Measurements from ENCODE around the gene SRSF10. TPM values are rescaled to one million over a fixed set of nuclear protein-coding genes. Genes with fewer than 3 reads are reported as not detected.
A peak's percentile ranks its signal among the peaks of the same experiment; 100 is the strongest.
"Not testable (repeated sequence)": the region's sequence is repeated elsewhere in the genome, so short reads cannot be mapped to it uniquely, and the experiment has no call there.

Gene SRSF10
- total and polyA plus RNA-seq, 2 donors: 106 to 145 TPM

GRCh38 chr1:23987038-23987437, 6.9 kb upstream of the SRSF10 start:
- H3K36me3 ChIP-seq (ENCODE audit: control insufficient read depth in 2 of 2, insufficient read depth in 2 of 2, low read length in 1 of 2); H3K27me3 ChIP-seq (ENCODE audit: control insufficient read depth in 2 of 2, insufficient read depth in 1 of 2, low read length in 1 of 2); H3K9me3 ChIP-seq (ENCODE audit: control insufficient read depth in 2 of 2, insufficient read depth in 1 of 2, low read length in 1 of 2); DNase-seq (ENCODE audit: low read depth in 6 of 9, low spot score in 9 of 9); H3K4me3 ChIP-seq (ENCODE audit: low read length in 2 of 2); H3K4me1 ChIP-seq (ENCODE audit: control insufficient read depth in 2 of 2, insufficient read depth in 2 of 2, low read length in 2 of 2); H3K27ac ChIP-seq (ENCODE audit: low read depth in 1 of 2, low read length in 1 of 2): not testable (repeated sequence)
- WGBS: 99% methylated on average over 23 of the region's 23 CpGs

GRCh38 chr1:23984417-23985186, 4.5 kb upstream of the SRSF10 start:
- Histone ChIP-seq H3K4me1 (ENCODE audit: control insufficient read depth in 2 of 2, insufficient read depth in 2 of 2, low read length in 2 of 2) (peaks cover 3 to 16% of the 10 kb centered on the region in 2 donors), H3K36me3 (ENCODE audit: control insufficient read depth in 2 of 2, insufficient read depth in 2 of 2, low read length in 1 of 2) (no peaks in the 10 kb centered on the region), H3K9me3 (ENCODE audit: control insufficient read depth in 2 of 2, insufficient read depth in 1 of 2, low read length in 1 of 2) (no peaks in the 10 kb centered on the region), H3K27me3 (ENCODE audit: control insufficient read depth in 2 of 2, insufficient read depth in 1 of 2, low read length in 1 of 2) (no peaks in the 10 kb centered on the region), H3K27ac (ENCODE audit: low read depth in 1 of 2, low read length in 1 of 2) (no peak overlapping the region), H3K4me3 (ENCODE audit: low read length in 2 of 2) (no peak overlapping the region)
- DNase-seq (ENCODE audit: low read depth in 6 of 9, low spot score in 9 of 9): no peak
- 98% methylated on average over 5 of the region's 5 CpGs for WGBS

GRCh38 chr1:23980728-23981070, 572 bp upstream of the SRSF10 start:
- no peaks in the 10 kb centered on the region for H3K27me3 ChIP-seq (ENCODE audit: control insufficient read depth in 2 of 2, insufficient read depth in 1 of 2, low read length in 1 of 2)
- peaks cover 19 to 32% of the 10 kb centered on the region in 2 donors for H3K4me1 ChIP-seq (ENCODE audit: control insufficient read depth in 2 of 2, insufficient read depth in 2 of 2, low read length in 2 of 2)
- H3K4me3 ChIP-seq (ENCODE audit: low read length in 2 of 2): peak overlapping the region; percentile 43 to 91
- H3K27ac ChIP-seq (ENCODE audit: low read depth in 1 of 2, low read length in 1 of 2): peak overlapping the region; percentile 91 to 98
- DNase-seq (ENCODE audit: low read depth in 6 of 9, low spot score in 9 of 9): no peak
- WGBS: 13% methylated on average over 6 of the region's 6 CpGs
- peaks cover 6 to 21% of the 10 kb centered on the region in 2 donors for H3K36me3 ChIP-seq (ENCODE audit: control insufficient read depth in 2 of 2, insufficient read depth in 2 of 2, low read length in 1 of 2)
- H3K9me3 ChIP-seq (ENCODE audit: control insufficient read depth in 2 of 2, insufficient read depth in 1 of 2, low read length in 1 of 2): no peaks in the 10 kb centered on the region

GRCh38 chr1:23979387-23979880, 693 bp downstream of the SRSF10 start:
- Histone ChIP-seq H3K4me3 (ENCODE audit: low read length in 2 of 2) (peak overlapping the region; percentile 83 to 91), H3K9me3 (ENCODE audit: control insufficient read depth in 2 of 2, insufficient read depth in 1 of 2, low read length in 1 of 2) (no peaks in the 10 kb centered on the region), H3K36me3 (ENCODE audit: control insufficient read depth in 2 of 2, insufficient read depth in 2 of 2, low read length in 1 of 2) (peaks cover 12 to 31% of the 10 kb centered on the region in 2 donors), H3K27ac (ENCODE audit: low read depth in 1 of 2, low read length in 1 of 2) (peak overlapping the region; percentile 98 to 100), H3K4me1 (ENCODE audit: control insufficient read depth in 2 of 2, insufficient read depth in 2 of 2, low read length in 2 of 2) (peaks cover 22 to 32% of the 10 kb centered on the region in 2 donors), H3K27me3 (ENCODE audit: control insufficient read depth in 2 of 2, insufficient read depth in 1 of 2, low read length in 1 of 2) (no peaks in the 10 kb centered on the region)
- no peak for DNase-seq (ENCODE audit: low read depth in 6 of 9, low spot score in 9 of 9)
- under 1% methylated on average over 13 of the region's 13 CpGs for WGBS

GRCh38 chr1:23978805-23979204, 1.3 kb downstream of the SRSF10 start:
- under 1% methylated on average over 4 of the region's 4 CpGs for WGBS
- Histone ChIP-seq H3K4me1 (ENCODE audit: control insufficient read depth in 2 of 2, insufficient read depth in 2 of 2, low read length in 2 of 2) (peaks cover 22 to 32% of the 10 kb centered on the region in 2 donors), H3K27me3 (ENCODE audit: control insufficient read depth in 2 of 2, insufficient read depth in 1 of 2, low read length in 1 of 2) (no peaks in the 10 kb centered on the region), H3K4me3 (ENCODE audit: low read length in 2 of 2) (peak overlapping the region; percentile 83 to 91), H3K36me3 (ENCODE audit: control insufficient read depth in 2 of 2, insufficient read depth in 2 of 2, low read length in 1 of 2) (peaks cover 18 to 37% of the 10 kb centered on the region in 2 donors), H3K27ac (ENCODE audit: low read depth in 1 of 2, low read length in 1 of 2) (peak overlapping the region in 1 of 2 donors; percentile 98), H3K9me3 (ENCODE audit: control insufficient read depth in 2 of 2, insufficient read depth in 1 of 2, low read length in 1 of 2) (no peaks in the 10 kb centered on the region)
- DNase-seq (ENCODE audit: low read depth in 6 of 9, low spot score in 9 of 9): no peak

- Histone ChIP-seq H3K9me3 (ENCODE audit: control insufficient read depth in 2 of 2, insufficient read depth in 1 of 2, low read length in 1 of 2) (no peaks in the 10 kb centered on the region), H3K27ac (ENCODE audit: low read depth in 1 of 2, low read length in 1 of 2) (peak overlapping the region; percentile 42 to 67), H3K4me1 (ENCODE audit: control insufficient read depth in 2 of 2, insufficient read depth in 2 of 2, low read length in 2 of 2) (peaks cover 22 to 32% of the 10 kb centered on the region in 2 donors), H3K4me3 (ENCODE audit: low read length in 2 of 2) (peak overlapping the region; percentile 41 to 83), H3K27me3 (ENCODE audit: control insufficient read depth in 2 of 2, insufficient read depth in 1 of 2, low read length in 1 of 2) (no peaks in the 10 kb centered on the region), H3K36me3 (ENCODE audit: control insufficient read depth in 2 of 2, insufficient read depth in 2 of 2, low read length in 1 of 2) (peaks cover 24 to 47% of the 10 kb centered on the region in 2 donors)
- no peak for DNase-seq (ENCODE audit: low read depth in 6 of 9, low spot score in 9 of 9)
- 55% methylated on average over 1 of the region's 1 CpG for WGBS
Observed at GRCh38 chr1:23977854-23978191, 2.3 kb downstream of the SRSF10 start.

GRCh38 chr1:23977187-23977853, 2.8 kb downstream of the SRSF10 start:
- WGBS: 41% methylated on average over 4 of the region's 4 CpGs
- Histone ChIP-seq H3K36me3 (ENCODE audit: control insufficient read depth in 2 of 2, insufficient read depth in 2 of 2, low read length in 1 of 2) (peaks cover 28 to 52% of the 10 kb centered on the region in 2 donors), H3K4me1 (ENCODE audit: control insufficient read depth in 2 of 2, insufficient read depth in 2 of 2, low read length in 2 of 2) (peaks cover 22 to 32% of the 10 kb centered on the region in 2 donors), H3K27ac (ENCODE audit: low read depth in 1 of 2, low read length in 1 of 2) (peak overlapping the region; percentile 18 to 67), H3K4me3 (ENCODE audit: low read length in 2 of 2) (peak overlapping the region; percentile 41 to 83), H3K27me3 (ENCODE audit: control insufficient read depth in 2 of 2, insufficient read depth in 1 of 2, low read length in 1 of 2) (no peaks in the 10 kb centered on the region), H3K9me3 (ENCODE audit: control insufficient read depth in 2 of 2, insufficient read depth in 1 of 2, low read length in 1 of 2) (no peaks in the 10 kb centered on the region)
- DNase-seq (ENCODE audit: low read depth in 6 of 9, low spot score in 9 of 9): peak in 4 of 9 donors; percentile 30 to 68 (median 34)

- no peaks in the 10 kb centered on the region for H3K9me3 ChIP-seq (ENCODE audit: control insufficient read depth in 2 of 2, insufficient read depth in 1 of 2, low read length in 1 of 2)
- no peak for DNase-seq (ENCODE audit: low read depth in 6 of 9, low spot score in 9 of 9)
- H3K27ac ChIP-seq (ENCODE audit: low read depth in 1 of 2, low read length in 1 of 2): no peak overlapping the region
- WGBS: 49% methylated on average over 2 of the region's 2 CpGs
- H3K4me3 ChIP-seq (ENCODE audit: low read length in 2 of 2): no peak overlapping the region
- H3K27me3 ChIP-seq (ENCODE audit: control insufficient read depth in 2 of 2, insufficient read depth in 1 of 2, low read length in 1 of 2): no peaks in the 10 kb centered on the region
- peaks cover 14 to 70% of the 10 kb centered on the region in 2 donors for H3K36me3 ChIP-seq (ENCODE audit: control insufficient read depth in 2 of 2, insufficient read depth in 2 of 2, low read length in 1 of 2)
- H3K4me1 ChIP-seq (ENCODE audit: control insufficient read depth in 2 of 2, insufficient read depth in 2 of 2, low read length in 2 of 2): no peaks in the 10 kb centered on the region
Observed at GRCh38 chr1:23967871-23968270, 12.3 kb downstream of the SRSF10 start.

GRCh38 chr1:23966973-23967493, 13.1 kb downstream of the SRSF10 start:
- Histone ChIP-seq H3K4me1 (ENCODE audit: control insufficient read depth in 2 of 2, insufficient read depth in 2 of 2, low read length in 2 of 2) (no peaks in the 10 kb centered on the region), H3K4me3 (ENCODE audit: low read length in 2 of 2) (no peak overlapping the region), H3K27ac (ENCODE audit: low read depth in 1 of 2, low read length in 1 of 2) (no peak overlapping the region), H3K9me3 (ENCODE audit: control insufficient read depth in 2 of 2, insufficient read depth in 1 of 2, low read length in 1 of 2) (no peaks in the 10 kb centered on the region), H3K36me3 (ENCODE audit: control insufficient read depth in 2 of 2, insufficient read depth in 2 of 2, low read length in 1 of 2) (peaks cover 7 to 63% of the 10 kb centered on the region in 2 donors), H3K27me3 (ENCODE audit: control insufficient read depth in 2 of 2, insufficient read depth in 1 of 2, low read length in 1 of 2) (no peaks in the 10 kb centered on the region)
- no peak for DNase-seq (ENCODE audit: low read depth in 6 of 9, low spot score in 9 of 9)
